ENCODE data around the gene CYP26A1.

The CYP26A1 gene

DNA sequence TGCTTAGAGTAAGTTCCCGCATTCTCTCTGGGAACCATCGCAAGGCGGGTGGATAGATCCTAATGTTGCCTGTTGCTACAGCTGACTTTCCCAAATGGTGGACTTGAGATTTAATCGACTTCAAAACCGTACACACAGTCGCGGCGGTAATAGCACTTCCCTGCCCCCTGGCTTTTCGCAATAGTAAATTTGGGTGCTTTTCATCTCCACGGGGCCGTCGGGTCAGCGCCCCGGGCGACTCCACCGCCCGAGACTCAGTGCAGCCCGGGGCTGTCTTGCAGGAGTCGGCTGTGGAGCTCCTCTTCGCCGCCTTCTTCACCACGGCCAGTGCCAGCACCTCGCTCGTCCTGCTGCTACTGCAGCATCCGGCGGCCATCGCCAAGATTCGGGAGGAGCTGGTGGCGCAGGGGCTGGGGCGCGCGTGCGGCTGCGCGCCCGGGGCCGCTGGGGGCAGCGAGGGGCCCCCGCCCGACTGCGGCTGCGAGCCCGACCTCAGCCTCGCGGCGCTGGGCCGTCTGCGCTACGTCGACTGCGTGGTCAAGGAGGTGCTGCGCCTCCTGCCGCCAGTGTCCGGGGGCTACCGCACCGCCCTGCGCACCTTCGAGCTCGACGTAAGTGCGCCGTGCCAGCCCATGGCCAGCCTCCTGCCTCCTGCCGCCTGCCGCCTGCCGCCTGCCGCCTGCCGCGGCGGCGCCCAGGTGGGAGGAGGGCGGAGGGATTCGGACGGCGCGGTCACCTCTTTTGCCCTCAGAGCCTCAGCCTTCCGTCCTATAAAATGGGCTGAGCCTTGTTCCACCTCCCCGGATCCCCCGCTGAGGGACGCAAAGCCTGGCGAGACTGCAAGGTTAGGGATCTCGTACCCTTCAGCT, 7.8 kb upstream of the CYP26A1 start:
- no peak for DNase-seq

DNA sequence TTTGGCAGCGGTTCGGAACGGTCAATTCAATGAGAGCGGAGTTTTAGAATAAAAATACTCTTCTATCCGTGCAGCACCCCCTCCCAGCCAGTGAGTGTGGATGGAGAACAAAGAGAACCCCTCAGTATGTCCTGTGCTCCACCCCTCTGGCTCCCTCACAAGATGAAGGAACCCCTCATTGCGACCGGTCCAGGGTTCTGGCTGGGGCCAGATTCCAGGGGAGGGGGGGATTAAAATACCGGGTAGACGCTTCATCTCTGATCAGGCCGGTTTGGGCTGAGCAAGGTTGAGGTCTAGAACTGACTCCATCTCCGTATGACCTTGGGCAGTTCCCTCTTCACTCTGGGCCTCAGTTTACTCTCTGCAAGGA, 7.2 kb upstream of the CYP26A1 start:
- DNase-seq, result no peak

DNA sequence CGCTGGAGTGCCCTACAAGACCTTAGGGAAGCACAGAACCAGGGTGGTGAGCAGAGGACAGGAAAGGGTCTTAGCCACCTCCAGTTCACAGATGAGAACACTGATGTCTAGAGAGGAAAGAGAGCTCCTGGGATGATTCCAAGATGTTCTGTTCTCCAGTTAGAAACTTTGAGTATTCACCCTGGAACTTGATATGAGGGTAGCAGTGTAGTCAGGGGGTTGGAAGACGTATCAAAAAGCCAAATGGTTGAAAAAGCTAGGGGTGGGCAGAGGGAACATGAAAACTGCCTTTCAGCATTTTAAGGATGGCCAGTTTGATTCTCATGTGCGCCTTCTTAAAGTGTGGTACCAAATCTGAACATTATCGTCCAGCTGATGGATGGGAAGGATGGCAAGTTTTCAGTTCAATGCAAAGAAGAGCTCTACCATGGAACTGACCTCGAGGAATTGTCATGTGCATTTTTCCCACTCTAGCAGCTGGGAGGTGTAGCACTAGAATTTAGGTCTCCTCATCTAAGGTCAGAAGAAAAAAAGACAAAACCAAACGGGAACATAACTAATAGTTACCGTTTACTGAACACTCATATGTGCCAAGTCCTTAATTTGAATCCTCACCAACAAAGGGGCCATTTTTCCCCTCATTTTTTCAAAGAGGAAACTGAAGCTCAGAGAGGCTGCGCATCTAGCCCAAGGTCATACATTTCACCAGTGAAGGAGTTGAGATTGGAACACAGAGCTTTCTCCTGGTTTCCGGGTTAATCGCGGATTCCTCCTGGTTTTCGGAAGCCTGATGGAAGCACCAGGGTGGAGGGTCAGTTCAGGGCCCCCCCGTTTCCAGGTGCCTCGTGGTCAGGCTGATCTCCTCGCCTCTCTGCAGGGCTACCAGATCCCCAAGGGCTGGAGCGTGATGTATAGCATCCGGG, 6.0 kb upstream of the CYP26A1 start:
- no peak for DNase-seq

DNA sequence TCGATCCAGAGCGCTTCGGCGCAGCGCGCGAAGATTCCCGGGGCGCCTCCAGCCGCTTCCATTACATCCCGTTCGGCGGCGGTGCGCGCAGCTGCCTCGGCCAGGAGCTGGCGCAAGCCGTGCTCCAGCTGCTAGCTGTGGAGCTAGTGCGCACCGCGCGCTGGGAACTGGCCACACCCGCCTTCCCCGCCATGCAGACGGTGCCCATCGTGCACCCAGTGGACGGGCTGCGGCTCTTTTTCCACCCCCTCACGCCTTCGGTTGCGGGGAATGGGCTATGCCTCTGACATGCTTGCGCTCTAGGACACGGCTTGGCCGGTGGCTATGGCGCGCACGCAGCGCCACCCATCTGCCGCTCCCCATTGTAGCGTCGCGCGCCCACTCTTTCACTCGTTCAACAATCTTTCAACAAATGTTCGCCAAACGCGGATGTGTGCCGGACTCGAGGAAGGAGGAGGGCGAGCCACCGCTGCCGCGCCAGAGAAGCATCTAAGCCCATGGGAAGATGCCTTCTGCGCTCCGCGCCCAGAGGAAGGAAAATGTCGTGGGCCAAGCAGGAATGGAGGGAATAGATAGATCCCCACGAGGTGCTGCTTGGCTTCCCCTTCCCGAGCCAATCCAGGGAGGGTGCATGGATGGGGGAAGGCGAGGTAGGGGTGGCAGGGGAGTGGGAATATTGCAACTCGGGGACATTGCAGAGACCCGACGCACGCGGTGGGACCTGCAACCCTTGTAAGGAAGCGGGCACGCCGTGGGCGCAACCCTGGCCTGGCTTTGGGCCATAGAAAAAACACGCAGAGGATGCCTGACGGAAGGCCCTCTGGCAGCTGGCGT, 5.1 kb upstream of the CYP26A1 start:
- no peak for DNase-seq

DNA sequence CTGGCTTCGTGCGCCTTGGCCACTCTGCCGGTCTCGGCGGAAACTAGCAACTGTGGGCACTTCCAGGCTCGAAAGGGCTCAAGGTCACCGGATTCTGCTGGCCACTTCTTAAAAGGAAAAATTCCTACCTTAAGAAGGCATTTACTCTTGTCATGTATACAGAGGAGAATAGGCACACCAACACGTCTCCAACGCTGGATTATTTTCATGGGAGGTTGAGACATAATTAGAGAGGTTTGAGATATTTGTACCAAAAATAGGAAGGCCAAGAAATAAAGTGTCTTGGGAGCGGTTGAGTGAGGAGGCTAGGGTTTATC, 4.5 kb upstream of the CYP26A1 start:
- no peak for DNase-seq

DNA sequence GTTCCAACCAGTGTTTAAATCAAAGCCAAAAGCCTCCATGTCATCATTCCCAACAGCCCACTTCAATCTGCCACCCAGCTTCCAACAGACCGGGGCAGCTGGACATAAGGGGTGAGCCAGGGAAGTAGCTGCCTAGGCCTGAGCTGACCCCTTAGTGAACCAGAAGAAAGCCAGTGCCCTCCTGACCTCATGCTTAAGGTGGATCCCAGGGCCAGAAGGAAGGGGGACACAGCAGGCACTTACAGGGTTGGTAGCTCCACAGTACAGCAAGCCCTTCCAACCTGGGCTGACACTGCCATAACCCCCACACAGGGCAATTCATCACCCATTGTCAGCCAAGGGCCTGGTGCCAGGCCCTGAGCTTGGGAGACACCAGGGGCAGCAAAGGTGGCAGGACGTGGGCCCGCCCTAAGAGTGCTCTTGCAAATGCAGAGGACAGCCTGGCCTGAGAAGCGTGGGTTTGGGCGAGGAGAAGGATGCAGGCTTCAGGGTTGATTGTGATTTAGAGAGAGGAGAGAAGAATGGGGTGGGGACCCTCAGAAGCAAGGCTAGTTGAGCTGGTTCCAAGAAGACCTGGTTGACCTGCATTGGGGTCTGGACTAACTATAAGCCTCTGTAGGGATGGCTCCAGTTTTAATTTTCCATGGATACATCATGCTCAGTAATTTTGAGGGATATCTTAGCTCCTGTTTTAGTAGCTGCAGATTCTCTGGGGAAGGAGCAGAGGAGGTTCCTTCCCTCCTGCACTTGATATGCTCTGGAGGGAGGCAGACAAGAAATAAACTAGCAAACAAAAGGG, 3.1 kb upstream of the CYP26A1 start:
- no peak for DNase-seq

DNA sequence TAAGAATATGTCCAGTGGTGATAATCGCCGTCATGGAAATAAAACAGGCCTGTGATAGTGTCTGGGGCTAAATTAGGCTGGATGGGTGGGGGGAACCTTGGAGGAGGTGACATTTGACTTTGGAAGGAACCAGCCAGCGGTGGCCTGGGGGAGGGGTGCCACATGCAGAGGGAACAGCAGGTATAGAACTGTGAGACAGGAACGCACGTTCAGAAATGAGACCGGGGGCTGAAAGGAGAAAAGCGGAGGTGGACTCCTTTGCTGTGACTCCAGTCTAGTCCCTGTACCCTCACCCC, 2.6 kb upstream of the CYP26A1 start:
- DNase-seq, result no peak

DNA sequence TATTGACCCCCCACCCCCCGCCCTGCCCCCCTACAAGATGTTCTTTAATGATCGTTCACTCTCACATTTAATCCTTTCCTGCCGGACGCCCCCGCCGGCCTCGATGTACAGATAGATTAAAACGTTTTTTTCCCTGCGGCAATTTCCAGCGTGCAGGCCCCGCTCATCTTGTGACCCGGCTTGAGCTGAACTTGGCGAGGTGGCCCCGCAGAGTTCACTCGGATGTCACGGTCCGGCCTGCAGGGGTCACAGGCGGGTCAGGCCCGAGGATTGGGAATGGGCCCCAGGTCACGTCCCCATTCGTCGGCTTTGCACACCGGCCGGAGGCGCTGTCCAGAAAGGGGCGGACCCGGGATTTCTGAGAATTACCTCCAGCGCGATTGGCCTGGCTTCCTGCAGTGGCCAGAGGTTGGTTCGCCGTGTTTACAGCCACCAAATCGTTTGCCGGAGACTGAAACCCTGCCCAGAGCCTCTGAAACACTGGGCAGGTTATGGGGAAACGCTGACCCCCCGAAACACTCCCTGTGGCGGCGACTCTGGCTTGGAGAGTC, 1.9 kb upstream of the CYP26A1 start:
- no peak for DNase-seq

DNA sequence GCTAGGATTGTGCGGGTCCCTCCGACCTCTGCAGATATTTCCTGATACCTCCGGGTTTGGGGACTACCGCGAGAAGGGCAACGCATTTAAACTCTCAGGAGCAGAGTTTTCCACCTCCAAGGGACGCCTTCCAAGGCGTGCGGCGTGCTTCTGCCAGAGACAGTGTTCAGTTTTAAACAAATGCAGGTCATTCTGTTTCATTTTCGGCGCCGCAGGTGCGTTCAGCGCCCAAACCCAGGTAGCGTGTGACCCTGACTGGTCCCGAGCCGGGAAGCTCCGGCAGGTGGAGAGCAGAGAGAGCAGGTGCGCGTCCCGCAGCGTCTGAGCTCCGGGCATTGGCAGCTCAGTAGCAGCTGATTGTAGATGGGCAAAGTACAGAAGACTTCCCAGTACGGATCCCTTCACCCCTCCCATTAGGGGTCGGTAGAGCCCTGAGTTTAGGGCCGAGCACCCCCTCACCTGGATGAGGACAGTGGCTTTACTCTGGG, 1.4 kb upstream of the CYP26A1 start:
- DNase-seq, result no peak

DNA sequence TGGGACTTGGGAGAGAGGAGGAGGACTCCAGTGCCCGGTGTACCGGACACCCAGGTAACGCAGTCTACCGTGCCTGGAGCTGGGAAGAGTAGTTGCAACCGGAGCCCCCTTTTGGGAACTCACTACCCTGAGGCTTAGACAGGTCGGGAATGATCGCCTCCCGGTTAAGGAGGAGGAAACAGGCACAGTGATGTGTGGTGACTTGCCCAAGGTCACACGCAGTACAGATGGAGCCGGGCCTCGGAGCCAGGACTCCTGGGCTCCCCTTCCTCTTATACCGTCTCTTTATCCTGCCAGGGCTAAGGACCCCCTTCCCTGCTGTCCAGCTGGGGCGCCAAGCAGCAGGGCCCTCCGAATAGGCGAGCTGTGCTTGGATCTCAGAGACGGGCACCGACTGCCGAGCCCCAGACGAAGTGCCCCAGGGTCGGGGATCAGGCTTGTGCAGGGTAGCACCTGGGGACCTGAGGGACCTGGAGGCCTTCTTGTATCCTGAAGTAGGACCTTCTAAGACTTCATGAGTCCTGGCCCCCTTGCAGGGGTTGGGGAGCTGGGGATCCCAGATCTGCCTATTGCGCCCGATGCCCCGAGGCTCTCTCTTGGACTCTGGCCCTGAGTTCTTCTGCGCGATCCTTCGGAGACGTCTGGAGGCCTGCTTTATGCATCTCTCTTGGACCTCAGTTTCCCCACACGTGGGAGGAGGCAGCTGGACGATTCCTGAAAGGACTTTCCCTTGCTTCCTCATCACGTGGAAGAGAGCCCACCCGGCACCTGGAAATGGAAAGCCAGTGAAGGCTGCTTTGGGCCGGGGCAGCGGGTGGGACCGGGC, 767 bp upstream of the CYP26A1 start:
- no peak for DNase-seq

DNA sequence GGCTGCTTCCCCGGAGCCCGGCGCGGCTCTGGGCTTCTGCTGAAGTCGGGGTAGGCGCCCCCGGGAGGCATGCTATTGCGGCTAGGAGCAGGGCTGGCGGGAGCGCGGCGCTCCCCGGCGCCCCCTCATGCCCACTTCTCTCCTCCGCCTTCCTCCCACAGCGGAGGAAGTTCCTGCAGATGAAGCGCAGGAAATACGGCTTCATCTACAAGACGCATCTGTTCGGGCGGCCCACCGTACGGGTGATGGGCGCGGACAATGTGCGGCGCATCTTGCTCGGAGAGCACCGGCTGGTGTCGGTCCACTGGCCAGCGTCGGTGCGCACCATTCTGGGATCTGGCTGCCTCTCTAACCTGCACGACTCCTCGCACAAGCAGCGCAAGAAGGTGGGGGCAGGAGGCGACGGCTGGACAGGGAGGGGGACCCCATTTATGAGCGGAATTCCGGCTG, 479 bp downstream of the CYP26A1 start:
- DNase-seq, result no peak

DNA sequence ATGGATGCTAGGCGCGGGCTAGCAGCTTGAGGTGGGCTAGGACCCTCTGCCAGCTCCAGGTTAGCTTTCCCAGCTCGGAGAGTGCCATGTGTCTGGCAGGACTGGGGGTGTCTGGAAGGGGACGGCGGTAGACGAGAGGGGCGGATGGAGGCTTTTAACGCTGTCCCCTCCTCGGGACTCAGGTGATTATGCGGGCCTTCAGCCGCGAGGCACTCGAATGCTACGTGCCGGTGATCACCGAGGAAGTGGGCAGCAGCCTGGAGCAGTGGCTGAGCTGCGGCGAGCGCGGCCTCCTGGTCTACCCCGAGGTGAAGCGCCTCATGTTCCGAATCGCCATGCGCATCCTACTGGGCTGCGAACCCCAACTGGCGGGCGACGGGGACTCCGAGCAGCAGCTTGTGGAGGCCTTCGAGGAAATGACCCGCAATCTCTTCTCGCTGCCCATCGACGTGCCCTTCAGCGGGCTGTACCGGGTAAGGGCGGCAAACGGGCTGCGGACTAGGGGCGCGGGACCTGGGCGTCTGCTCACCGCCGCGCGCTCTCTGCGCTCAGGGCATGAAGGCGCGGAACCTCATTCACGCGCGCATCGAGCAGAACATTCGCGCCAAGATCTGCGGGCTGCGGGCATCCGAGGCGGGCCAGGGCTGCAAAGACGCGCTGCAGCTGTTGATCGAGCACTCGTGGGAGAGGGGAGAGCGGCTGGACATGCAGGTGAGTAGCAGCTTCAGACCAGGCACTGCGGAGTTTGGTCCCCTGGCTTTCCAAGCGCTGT, 1.1 kb downstream of the CYP26A1 start:
- DNase-seq, result no peak

DNA sequence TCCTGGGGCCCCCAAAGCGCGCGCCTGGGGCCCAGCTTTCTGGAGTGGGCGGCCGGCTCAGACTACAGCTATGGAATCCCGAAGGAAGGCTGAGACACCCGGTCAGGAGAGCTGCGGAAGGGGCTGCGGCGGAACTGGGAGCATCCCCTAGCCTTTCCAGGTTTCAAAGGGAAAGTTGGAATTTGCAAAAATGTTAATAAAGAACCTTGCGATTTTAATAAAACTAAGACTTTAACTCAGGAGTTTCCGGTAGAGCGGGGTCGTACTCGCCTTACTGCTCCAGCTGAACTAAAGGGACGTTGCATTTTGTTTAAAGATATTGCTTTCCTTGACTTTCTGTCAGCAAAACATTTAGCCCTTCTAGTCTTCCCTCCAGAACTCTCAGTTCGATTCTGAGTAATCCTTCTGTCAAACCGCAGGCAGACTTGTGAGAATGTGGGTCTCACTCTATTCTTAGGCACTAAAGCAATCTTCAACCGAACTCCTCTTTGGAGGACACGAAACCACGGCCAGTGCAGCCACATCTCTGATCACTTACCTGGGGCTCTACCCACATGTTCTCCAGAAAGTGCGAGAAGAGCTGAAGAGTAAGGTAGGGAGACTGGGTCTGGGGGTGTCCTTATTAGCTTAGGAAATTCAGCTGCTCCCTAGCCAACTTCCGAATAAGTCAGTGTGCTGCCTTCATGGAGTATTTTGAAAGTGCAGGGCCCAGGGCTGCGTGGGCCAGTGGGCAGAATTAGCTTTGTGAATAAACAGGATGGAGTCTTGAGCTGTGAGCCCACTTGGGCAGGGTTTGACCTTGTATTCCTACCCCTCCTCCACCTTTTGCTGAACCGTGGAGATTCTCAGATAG, 1.9 kb downstream of the CYP26A1 start:
- DNase-seq, result no peak

DNA sequence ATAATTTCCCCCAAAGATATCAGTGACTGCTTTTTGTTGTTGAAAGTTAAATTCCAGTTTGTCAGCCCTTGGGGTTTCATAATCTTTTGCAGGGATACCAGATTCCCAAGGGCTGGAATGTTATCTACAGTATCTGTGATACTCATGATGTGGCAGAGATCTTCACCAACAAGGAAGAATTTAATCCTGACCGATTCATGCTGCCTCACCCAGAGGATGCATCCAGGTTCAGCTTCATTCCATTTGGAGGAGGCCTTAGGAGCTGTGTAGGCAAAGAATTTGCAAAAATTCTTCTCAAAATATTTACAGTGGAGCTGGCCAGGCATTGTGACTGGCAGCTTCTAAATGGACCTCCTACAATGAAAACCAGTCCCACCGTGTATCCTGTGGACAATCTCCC, 3.2 kb downstream of the CYP26A1 start:
- no peak for DNase-seq

DNA sequence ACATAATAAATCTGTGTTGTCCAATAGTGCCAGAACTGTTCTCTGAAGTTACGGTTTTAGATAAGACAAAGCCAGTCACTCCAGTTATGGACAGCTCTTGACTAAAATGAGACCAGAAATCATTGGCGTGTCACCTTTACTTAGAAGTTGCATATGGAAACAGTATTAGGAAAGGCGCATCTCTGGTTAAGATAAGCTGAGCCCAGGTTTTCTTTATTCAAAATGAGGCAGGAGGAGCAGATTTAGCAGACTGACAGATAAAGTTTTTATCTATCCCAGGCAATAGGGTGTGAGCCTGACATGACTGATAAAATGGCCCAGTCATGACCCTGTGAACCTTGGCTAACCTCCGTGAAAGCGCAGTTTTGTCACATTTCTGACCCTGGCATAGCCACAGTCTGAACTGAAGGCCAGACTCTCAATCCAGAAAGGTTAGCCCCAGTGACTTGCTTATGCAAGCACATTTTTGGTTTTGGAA, 4.2 kb downstream of the CYP26A1 start:
- no peak for DNase-seq

DNA sequence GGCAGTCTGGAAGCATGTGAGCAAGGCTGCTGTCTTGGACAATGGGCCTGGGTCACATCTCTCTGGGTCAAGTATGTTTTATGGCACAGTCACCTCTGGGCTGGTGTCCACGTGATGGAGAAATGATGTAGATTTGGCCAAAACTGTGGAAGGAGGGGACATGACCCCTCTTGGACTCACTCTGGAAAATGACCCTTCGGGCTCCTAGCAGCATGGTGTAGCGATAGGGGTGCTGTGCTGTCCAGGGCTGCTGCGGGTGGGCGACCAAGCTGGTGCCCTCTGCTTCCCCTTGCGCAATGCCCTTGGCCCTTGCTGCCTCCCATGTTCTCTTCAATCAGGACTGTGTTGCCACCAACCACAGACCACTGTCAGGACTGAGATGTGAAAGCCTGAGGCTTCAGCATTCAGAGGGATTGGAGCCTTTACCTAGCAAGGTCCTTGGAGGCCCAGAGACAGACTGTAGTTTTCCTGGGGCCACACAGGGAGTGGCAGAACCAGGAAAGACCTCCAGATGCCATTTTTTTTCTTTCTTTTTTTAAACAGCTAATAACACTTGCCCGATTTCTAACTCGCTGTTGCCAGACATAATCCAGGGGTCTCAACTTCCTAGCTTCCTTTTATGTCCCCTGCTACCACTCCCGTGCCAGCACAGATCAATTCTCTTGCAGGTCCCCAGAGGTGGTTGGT, 6.1 kb downstream of the CYP26A1 start:
- no peak for DNase-seq

DNA sequence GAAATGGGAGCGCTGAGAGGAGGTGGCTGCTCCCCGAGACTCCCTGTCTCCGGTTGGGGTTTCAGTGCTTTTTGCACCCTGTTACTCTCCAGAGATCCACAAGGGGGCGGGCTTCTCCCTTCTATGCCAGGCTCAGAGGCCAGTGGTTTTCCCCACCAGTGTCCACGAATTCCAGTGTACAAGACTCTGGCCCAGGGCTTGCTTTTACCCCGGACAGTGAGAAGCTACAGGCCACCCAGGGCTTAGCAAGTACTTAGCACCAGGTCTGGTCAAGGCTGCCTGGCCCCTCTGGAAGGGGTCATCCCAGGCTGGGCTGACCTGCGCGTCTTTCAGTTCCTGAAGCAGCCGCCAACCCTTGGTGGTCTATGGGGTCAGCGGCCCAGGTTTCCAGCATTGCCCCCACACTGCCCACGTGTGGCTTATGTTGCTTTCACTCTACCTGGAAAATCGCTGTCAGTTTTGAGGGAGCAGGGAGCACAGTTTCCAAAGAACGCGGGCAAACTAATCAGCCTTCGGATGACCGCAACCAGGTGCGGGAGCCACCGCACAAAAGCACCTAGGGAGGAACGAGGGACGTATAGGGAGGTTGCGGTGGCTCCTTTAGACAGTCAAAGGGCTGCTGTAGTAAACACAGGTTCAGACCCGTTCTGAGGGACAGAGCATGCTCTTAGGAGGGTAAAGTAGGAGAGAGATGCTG, 6.8 kb downstream of the CYP26A1 start:
- DNase-seq, result peak; percentile 58

DNA sequence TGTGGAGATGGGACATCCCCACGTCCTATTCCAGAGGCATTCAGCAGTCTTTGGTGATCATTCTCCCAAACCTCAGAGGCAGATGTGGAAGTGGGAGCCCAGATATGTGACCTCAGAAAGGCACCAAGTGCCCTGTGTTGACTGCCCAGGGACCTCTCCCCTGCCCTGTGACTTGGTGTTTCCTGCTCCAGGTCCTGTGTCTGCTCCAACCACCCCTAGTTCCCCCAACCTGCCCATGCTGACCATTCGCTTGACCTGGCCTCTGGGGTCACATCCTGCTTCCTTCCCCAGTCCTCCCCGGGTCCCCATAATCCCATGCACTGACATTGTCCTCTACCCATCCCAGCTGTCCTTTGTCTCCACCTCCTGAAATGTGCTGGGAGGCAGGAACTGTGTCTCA, 7.6 kb downstream of the CYP26A1 start:
- DNase-seq, result no peak
